ENCODE measurements around the gene LDLRAD4.
"Not testable (repeated sequence)": the region's sequence is repeated elsewhere in the genome, so short reads cannot be mapped to it uniquely, and the experiment has no call there.

LDLRAD4 gene

DNA sequence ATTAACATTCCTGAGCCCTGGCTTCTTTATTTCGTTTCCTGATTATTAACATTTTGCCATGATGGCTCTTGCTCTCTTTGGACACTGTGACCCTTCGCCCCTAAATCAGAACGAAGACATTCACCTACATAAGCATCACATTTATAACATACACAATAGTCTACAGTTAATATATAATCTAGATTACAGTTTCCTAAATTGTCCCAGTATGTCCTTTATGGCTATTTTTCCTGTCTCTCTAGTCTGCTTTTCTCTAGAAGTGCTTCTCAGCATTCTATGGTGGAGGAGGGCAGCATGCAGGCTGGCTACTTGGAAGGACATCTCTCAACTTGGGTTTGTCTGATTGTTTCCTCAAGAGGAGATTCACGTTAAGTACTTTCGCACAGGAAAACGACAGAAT, 457.9 kb downstream of the LDLRAD4 start:
- H3K27me3 Mint-ChIP-seq = no peaks in the 10 kb centered on the region
- H3K9me3 Mint-ChIP-seq = no peaks in the 10 kb centered on the region
- H3K4me1 Mint-ChIP-seq = peaks cover 5% of the 10 kb centered on the region
- H3K27ac Mint-ChIP-seq = no peak overlapping the region
- H3K36me3 Mint-ChIP-seq = peaks cover 3% of the 10 kb centered on the region
- H3K4me3 Mint-ChIP-seq = no peak overlapping the region

- H3K4me1 Mint-ChIP-seq, H3K36me3 Mint-ChIP-seq, H3K27ac Mint-ChIP-seq, H3K4me3 Mint-ChIP-seq, H3K27me3 Mint-ChIP-seq, H3K9me3 Mint-ChIP-seq: not testable (repeated sequence)
Observed at GRCh38 chr18:13677350-13677749, 458.8 kb downstream of the LDLRAD4 start.

DNA sequence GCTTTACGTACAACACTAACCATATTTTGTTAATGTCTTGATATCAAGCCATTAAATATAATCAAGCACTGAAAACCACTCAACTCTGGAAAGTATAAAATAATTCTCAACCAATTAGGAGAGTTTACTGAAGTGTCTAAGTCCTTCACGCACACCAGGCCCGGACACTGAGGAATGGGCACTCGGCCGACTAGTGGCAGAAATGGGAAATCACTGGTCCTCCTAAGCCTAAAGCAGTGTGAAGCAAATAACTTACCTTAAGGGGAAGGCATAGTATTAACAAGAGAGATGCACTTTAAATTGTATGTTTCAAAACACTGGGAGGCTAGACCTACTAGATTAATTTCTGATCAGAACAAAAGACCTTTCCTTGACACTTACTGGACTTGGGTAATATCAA, 462.1 kb downstream of the LDLRAD4 start:
- Mint-ChIP-seq H3K9me3 (no peaks in the 10 kb centered on the region), H3K36me3 (peaks cover 9% of the 10 kb centered on the region), H3K4me3 (no peak overlapping the region), H3K27me3 (no peaks in the 10 kb centered on the region), H3K4me1 (peaks cover 21% of the 10 kb centered on the region), H3K27ac (no peak overlapping the region)

DNA sequence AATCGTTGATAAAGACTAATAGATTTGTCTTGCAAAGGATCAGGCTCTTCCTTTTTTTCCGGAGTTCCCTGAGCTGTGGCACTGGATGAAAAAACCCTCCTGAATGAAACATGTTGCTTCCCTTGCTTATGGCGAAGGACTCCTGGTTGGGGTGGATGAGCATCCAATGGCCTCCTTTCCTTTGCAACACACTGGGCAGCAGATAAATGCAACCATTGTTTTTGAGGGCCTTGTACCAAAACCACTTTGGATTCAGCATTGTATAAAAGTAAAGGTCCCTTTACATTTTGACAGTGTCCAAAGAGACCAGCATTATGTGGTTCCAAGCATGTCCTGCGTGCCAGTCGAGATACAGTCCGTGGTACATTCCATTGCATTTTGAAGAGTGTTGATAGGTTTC, 463.1 kb downstream of the LDLRAD4 start:
- no peaks in the 10 kb centered on the region for H3K9me3 Mint-ChIP-seq
- H3K4me3 Mint-ChIP-seq = no peak overlapping the region
- H3K4me1 Mint-ChIP-seq = peaks cover 29% of the 10 kb centered on the region
- H3K27ac Mint-ChIP-seq = no peak overlapping the region
- no peaks in the 10 kb centered on the region for H3K27me3 Mint-ChIP-seq
- peaks cover 13% of the 10 kb centered on the region for H3K36me3 Mint-ChIP-seq

DNA sequence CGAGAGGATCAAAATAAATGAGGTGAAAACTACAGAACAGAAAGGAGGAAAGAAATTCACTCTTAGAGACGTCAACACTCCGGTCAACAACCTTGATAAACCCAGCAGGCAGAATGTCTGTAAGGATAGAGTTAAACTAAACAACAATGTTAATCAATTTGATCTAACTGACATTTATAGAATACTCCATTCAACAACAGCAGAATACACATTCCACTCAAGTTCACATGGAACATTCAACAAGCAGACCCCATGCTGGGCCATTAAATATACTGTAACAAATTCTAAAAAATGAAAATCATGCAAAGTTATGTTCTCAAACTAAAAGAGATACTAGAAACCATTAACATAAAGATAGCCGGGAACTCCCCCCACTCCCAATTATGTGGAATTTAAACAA, 466.0 kb downstream of the LDLRAD4 start:
- Mint-ChIP-seq H3K27me3 (no peaks in the 10 kb centered on the region), H3K4me3 (no peak overlapping the region), H3K27ac (no peak overlapping the region), H3K9me3 (no peaks in the 10 kb centered on the region), H3K36me3 (peaks cover 18% of the 10 kb centered on the region), H3K4me1 (peaks cover 45% of the 10 kb centered on the region)

DNA sequence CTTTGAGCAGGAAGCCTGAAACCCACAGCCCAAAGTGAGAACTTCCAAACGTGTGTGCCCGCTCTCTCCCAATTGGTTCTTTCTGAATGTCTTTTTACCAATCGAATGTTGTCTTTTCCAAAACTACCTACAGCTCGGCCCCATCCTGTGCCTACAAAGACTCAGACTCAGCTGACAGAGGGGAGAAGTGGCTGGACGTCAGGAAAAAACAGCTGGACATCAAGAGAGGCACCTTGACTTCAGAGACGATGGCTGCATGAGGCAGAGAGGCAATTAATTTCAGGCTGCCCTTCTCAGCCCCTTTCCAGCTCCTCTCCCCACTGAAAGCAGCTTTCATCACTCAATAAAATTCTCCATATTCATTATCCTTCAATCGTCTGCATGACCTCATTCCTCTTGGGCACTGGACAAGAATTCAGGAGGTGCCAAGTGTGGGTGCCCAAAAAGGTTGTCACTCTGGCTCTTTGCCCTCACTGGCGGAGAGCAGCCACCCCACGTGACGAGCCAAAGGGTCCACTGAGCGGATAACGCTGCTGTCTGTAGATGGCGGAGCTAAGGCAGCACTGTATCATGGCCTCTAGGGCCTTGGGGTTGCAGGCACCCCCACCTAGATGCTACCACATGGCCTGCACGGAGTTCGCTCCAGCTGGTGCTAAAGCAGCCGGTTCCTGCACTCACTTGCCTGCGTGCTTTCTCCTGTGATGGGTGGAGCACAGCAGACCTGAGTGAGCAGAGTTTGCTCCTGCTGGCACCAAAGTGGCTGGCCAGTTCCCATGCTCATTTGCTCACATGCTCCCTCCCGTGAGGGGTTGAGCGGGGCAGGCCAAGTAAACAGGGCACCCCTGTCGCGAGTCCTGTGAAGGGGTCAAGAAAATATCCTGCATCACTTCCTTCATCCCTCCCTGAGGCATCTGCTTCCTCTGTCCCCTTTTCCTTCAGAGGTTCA, 469.9 kb downstream of the LDLRAD4 start:
- H3K36me3 Mint-ChIP-seq = peaks cover 25% of the 10 kb centered on the region
- no peak overlapping the region for H3K4me3 Mint-ChIP-seq
- H3K27me3 Mint-ChIP-seq = no peaks in the 10 kb centered on the region
- no peaks in the 10 kb centered on the region for H3K9me3 Mint-ChIP-seq
- H3K4me1 Mint-ChIP-seq = peaks cover 60% of the 10 kb centered on the region
- no peak overlapping the region for H3K27ac Mint-ChIP-seq

DNA sequence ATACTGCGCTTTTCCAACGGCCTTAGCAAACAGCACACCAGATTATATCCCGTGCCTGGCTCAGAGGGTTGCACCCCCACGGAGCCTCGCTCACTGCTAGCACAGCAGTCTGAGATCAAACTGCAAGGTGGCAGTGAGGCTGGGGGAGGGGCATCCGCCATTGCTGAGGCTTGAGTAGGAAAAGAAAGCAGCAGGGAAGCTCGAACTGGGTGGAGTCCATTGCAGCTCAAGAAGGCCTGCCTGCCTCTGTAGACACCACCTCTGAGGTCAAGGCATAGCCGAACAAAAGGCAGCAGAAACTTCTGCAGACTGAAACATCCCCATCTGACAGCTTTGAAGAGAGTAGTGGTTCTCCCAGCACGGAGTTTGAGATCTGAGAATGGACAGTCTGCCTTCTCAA, 471.5 kb downstream of the LDLRAD4 start:
- peaks cover 20% of the 10 kb centered on the region for H3K36me3 Mint-ChIP-seq
- H3K4me1 Mint-ChIP-seq = peaks cover 57% of the 10 kb centered on the region
- not testable (repeated sequence) for H3K27me3 Mint-ChIP-seq, H3K27ac Mint-ChIP-seq, H3K9me3 Mint-ChIP-seq, H3K4me3 Mint-ChIP-seq

GRCh38 chr18:13695337-13695736, 476.8 kb downstream of the LDLRAD4 start:
- Mint-ChIP-seq H3K9me3 (peaks cover 10% of the 10 kb centered on the region), H3K36me3 (peaks cover 28% of the 10 kb centered on the region), H3K4me1 (peaks cover 42% of the 10 kb centered on the region)
- H3K4me3 Mint-ChIP-seq, H3K27ac Mint-ChIP-seq, H3K27me3 Mint-ChIP-seq: not testable (repeated sequence)

DNA sequence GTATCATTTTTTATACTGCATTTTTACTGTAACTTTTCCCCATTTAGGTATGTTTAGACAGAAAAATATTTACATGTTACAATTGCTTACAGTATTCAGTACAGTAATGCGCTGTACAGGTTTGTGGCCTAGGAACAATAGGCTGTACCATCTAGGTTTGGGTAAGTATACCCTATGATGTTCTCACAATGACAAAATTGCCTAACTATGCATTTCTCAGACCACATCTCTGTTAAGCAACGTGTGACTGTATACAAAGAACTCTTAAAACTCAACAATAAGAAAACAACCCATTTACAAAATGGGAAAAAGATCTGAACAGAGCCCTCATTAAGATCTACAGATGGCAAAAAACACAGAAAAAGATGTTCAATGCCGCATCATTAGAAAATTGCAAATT, 478.4 kb downstream of the LDLRAD4 start:
- peaks cover 32% of the 10 kb centered on the region for H3K4me1 Mint-ChIP-seq
- H3K27me3 Mint-ChIP-seq = no peaks in the 10 kb centered on the region
- H3K36me3 Mint-ChIP-seq = peaks cover 21% of the 10 kb centered on the region
- peaks cover 14% of the 10 kb centered on the region for H3K9me3 Mint-ChIP-seq
- no peak overlapping the region for H3K4me3 Mint-ChIP-seq
- no peak overlapping the region for H3K27ac Mint-ChIP-seq

GRCh38 chr18:13700153-13700552, 481.6 kb downstream of the LDLRAD4 start:
- peaks cover 14% of the 10 kb centered on the region for H3K9me3 Mint-ChIP-seq
- no peak overlapping the region for H3K27ac Mint-ChIP-seq
- H3K4me3 Mint-ChIP-seq = no peak overlapping the region
- no peaks in the 10 kb centered on the region for H3K27me3 Mint-ChIP-seq
- H3K4me1 Mint-ChIP-seq = peaks cover 18% of the 10 kb centered on the region
- peaks cover 25% of the 10 kb centered on the region for H3K36me3 Mint-ChIP-seq
